Skin epidermis (tissue), 12 donors: ENCODE results near the gene SMYD4.
"Not testable (repeated sequence)": the region's sequence is repeated elsewhere in the genome, so short reads cannot be mapped to it uniquely, and the experiment has no call there.

ENCODE experiments used
- H3K27ac ChIP-seq, 21 experiments: fragments of 200-600 bp; sonication (generic) in 11 of 21; one replicate each; pipeline ENCODE4 v1.5.0; 2020; ENCODE audit warnings: mild to moderate bottlenecking in 3 of 21, inconsistent platforms in 2 of 21, moderate library complexity in 2 of 21
- H3K4me3 ChIP-seq, 7 experiments: fragments of 200-600 bp; sonication (generic) in 2 of 7; one replicate each; pipeline ENCODE4 v1.5.0; 2020; ENCODE audit warnings: inconsistent platforms in 2 of 7, mild to moderate bottlenecking in 2 of 7, moderate library complexity in 1 of 7

The SMYD4 gene

DNA sequence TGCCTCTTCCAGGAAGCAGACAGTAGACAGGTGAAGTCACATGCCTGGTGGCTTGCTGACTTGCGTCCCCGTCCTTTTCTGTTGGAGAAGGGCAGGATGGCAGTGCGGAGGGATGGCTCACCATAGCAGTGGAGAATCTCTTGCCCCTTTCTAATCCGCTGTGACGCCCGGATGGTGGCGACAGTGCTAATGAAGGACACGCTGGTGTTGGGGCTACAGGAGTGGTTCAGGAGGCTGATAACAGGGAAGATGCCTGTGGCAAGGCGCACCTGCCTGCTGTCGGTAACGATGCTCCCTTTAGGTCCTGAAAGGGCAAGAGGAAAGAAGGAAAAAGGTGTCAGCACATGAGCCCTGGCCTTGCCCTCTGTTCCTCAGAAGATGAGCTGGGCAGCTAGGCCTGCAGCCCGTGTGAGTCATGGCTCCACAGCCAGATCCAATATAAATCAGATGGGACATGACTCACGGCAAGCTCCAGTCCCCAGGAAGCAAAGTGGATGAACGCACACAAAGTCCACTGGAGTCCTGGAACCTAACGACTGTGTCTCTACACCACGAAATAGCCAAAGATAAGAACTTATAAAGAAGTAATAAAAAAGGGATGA, 42.3 kb downstream of the SMYD4 start:
- Histone ChIP-seq H3K27ac (peak overlapping the region in 18 of 21 experiments; percentile 13 to 80 (median 70)), H3K4me3 (no peak overlapping the region)

DNA sequence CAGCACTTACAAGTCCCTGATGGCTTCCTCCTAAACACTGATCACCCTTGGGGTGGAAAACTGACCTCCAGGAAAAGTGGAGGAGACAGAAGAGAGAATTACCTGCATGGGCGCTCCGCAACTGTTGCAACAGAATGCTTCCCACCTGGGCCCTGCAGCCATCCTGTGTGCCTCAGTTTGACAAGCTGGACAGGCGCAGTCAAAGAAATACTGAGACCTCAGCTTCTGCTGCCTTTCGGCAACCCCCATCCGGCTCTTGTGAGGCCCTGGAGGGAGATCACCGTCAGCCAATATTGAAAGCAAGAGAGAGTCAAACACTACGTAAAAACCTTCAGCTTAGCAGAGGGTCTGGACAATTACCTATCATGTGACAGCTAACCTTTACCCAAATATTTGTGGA, 43.0 kb downstream of the SMYD4 start:
- no peak overlapping the region for H3K4me3 ChIP-seq
- H3K27ac ChIP-seq: peak overlapping the region in 15 of 21 experiments; percentile 13 to 80 (median 71)

DNA sequence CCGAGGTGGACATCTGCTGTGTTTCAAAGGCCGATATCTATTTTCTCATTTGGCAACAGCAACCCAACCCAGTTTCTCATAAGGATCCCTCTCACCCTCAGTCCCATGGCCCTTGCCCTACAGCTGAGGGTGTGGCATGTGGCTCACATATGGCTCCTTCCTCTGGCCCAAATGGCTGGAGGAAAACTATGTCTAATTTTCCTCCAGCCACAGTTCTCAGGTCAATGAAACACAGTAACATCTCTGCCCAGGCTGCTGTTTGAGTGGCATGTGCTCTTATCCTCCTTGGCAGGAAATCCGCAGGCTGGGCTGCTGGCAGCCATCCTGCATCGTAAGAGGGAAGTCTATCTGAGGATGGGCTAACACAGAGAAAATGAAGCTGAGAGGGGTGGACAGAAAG, 43.8 kb downstream of the SMYD4 start:
- Histone ChIP-seq H3K4me3 (no peak overlapping the region), H3K27ac (peak overlapping the region in 12 of 21 experiments; percentile 13 to 80 (median 74))

DNA sequence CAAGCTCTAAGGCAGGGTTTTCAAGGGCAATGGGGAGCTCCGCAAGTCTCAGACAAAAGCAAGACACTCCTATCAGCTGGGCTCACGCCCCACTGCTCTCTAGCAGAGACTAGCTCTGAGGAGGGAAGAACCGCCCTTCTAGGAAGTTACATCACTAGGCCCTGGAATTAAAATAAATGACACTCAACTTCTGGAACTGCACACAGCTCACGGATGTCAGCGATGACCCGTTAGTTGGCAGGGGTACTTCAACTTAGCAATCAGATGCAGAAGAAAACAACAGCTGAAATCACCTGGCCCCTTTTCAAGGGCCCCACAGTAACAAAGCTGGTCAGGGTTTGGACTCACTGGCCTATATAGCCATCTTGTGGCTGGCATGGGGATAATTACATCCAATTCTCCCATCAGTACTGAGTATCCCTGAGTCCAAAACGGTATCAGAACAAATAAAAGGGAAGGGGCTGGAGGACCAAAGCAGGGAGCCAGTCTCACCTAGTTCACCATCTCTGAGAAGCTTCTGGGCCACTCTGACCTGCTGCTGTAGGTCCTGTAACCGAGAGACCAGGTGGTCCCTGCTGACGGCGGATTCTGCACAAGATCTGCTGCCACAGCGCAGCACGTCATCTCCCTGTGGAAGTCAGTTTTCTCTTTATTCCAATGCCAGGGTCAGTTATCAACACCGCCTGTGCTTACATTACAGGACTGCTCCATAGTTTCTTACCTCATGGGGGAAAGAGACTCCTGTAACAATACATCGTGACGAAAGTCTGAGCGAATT, 45.7 kb downstream of the SMYD4 start:
- peak overlapping the region; percentile 39 to 98 (median 88) for H3K27ac ChIP-seq
- H3K4me3 ChIP-seq: no peak overlapping the region

DNA sequence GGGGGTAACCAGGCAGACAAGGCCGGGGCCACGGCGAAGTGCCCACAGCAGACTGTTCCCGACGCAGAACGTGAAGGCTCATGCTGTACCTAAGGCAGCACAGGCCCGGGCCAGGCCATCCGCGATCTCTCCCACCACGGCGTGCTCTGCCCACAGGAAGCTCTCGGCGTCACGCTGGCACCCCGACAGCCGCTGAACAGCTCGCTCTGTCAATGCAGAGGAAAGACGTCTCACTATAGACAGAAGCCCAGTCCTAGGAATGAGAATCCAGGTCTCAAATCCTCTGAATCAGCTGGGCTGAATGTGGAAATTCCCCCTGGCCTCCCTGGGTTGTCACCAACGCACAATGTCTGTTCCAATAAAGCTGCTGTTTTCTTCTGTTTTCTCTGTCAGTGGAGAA, 46.4 kb downstream of the SMYD4 start:
- H3K27ac ChIP-seq: peak overlapping the region; percentile 39 to 98 (median 88)
- no peak overlapping the region for H3K4me3 ChIP-seq

- peak overlapping the region in 20 of 21 experiments; percentile 9 to 98 (median 88) for H3K27ac ChIP-seq
- no peak overlapping the region for H3K4me3 ChIP-seq
Measured at GRCh38 chr17:1782171-1782567, 47.5 kb downstream of the SMYD4 start.

- H3K27ac ChIP-seq: peak overlapping the region in 17 of 21 experiments; percentile 33 to 98 (median 74)
- H3K4me3 ChIP-seq: no peak overlapping the region
Measured at GRCh38 chr17:1779571-1780131, 50.1 kb downstream of the SMYD4 start.

GRCh38 chr17:1776857-1777256, 52.8 kb downstream of the SMYD4 start:
- no peak overlapping the region for H3K4me3 ChIP-seq
- H3K27ac ChIP-seq: peak overlapping the region in 2 of 21 experiments; percentile 13 to 28

DNA sequence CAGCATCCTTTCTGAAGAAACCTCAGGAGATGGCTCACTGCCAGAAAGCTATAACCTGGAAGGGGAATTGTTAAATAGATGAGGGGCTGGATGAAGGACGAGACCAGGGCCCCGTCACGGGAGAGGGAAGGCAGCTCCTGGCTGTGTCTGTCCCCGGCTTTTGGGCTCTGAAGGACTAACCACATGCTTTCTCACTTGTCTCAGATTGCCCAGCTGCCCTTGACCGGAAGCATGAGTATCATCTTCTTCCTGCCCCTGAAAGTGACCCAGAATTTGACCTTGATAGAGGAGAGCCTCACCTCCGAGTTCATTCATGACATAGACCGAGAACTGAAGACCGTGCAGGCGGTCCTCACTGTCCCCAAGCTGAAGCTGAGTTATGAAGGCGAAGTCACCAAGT, 53.4 kb downstream of the SMYD4 start:
- Histone ChIP-seq H3K27ac (peak overlapping the region in 2 of 21 experiments; percentile 13 to 28), H3K4me3 (no peak overlapping the region)

GRCh38 chr17:1774390-1775176, 55.1 kb downstream of the SMYD4 start:
- H3K4me3 ChIP-seq: no peak overlapping the region
- H3K27ac ChIP-seq: peak overlapping the region in 8 of 21 experiments; percentile 3 to 73 (median 55)

DNA sequence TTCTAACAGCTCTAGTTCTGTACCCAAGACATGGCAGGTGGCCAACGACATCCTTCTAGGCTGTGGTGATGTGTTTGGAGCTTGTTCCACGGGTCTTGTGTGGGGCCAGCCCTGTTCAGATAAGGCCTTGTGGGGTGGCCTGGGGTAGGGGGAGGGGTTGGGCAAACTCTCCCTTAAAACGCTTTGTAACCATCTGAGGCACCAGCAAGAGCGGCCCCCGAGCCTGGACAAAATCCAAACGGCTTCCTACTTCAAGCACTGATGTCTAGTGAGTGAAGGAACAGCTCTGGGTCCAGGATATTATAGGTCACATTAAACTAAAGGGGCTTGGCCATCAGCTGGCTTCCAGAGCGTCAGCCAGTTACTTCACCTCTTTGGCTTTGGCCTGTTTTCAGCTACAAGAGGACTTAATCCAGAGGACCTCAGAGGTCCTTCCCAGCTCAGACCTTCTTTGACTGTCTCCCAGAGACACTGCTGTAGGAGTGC, 56.0 kb downstream of the SMYD4 start:
- Histone ChIP-seq H3K27ac (peak overlapping the region in 16 of 21 experiments; percentile 5 to 73 (median 48)), H3K4me3 (no peak overlapping the region)

GRCh38 chr17:1773000-1773695, 56.6 kb downstream of the SMYD4 start:
- Histone ChIP-seq H3K4me3 (peak overlapping the region in 2 of 7 experiments; percentile 17), H3K27ac (peak overlapping the region in 18 of 21 experiments; percentile 14 to 73 (median 52))

- Histone ChIP-seq H3K4me3 (no peak overlapping the region), H3K27ac (peak overlapping the region in 18 of 21 experiments; percentile 13 to 82 (median 68))
Measured at GRCh38 chr17:1769822-1770477, 59.8 kb downstream of the SMYD4 start.

- Histone ChIP-seq H3K27ac (peak overlapping the region in 9 of 21 experiments; percentile 14 to 91 (median 54)), H3K4me3 (no peak overlapping the region)
Measured at GRCh38 chr17:1767358-1767757, 62.3 kb downstream of the SMYD4 start.

DNA sequence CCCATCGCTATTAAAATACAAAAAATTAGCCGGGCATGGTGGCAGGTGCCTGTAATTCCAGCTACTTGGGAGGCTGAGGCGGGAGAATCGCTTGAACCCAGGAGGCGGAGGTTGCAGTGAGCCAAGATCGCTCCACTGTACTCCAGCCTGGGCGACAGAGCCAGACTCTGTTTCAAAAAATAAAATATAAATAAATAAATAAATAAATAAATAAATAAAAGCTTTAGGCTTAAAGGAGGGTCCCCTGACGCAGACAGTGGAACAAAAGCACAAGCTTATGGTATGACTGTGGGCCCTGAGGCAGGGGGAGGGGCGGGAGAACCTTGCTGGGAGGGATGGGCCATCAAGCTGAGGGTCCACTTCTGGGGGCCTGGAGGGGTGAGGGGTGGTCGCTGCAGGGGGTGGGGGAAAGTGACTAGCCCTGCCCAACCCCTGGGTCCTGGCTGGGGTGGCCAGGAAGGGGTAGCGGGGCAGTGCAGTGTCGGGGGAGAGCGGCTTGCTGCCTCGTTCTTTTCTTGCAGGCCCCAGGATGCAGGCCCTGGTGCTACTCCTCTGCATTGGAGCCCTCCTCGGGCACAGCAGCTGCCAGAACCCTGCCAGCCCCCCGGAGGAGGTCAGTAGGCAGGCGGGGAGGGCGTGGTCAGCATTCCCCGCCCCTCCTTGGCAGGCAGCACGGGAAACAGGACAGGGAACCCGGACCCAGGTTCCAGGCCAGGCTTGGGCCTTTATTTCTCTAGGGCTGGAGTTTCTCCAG, 63.1 kb downstream of the SMYD4 start:
- Histone ChIP-seq H3K4me3 (no peak overlapping the region), H3K27ac (peak overlapping the region in 12 of 21 experiments; percentile 1 to 91 (median 54))

DNA sequence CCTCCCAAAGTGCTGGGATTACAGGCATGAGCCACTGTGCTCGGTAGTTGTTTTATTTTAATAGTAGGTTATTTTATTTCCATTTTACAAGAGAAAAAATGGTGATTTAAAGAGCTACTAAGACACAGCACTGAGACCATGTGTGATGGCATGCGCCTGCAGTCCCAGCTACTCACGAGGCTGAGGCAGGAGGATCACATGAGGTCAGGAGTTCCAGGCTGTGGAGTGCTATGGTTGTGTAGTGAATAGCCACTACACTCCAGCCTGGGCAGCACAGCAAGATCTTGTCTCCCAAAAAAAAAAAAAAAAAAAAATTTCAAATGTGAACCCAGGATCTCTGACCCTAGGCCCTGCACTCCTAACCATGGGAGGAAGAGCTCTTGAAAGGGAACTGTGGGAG, 64.1 kb downstream of the SMYD4 start:
- Histone ChIP-seq H3K4me3 (no peak overlapping the region), H3K27ac (peak overlapping the region in 11 of 21 experiments; percentile 14 to 97 (median 65))

GRCh38 chr17:1764705-1765104, 65.0 kb downstream of the SMYD4 start:
- peak overlapping the region in 20 of 21 experiments; percentile 25 to 97 (median 86) for H3K27ac ChIP-seq

GRCh38 chr17:1764284-1764683, 65.4 kb downstream of the SMYD4 start:
- peak overlapping the region in 20 of 21 experiments; percentile 65 to 97 (median 86) for H3K27ac ChIP-seq
- peak overlapping the region in 2 of 7 experiments; percentile 41 for H3K4me3 ChIP-seq

More at GRCh38 chr17:1764705-1765104, 65.0 kb downstream of the SMYD4 start:
- not testable (repeated sequence) for H3K4me3 ChIP-seq
